GM19372 (cell line): Measurements from ENCODE around the gene ACP1.
"Not testable (repeated sequence)": the region's sequence is repeated elsewhere in the genome, so short reads cannot be mapped to it uniquely, and the experiment has no call there.

ENCODE experiments used
- ATAC-seq: cut with Tn5 transposase; IDR thresholded peaks from one replicate; pipeline ENCODE4 v1.9.1; 2021; ENCODE audit warnings: mild to moderate bottlenecking, low read depth, moderate library complexity; ENCODE audit not compliant: unreplicated experiment

Gene ACP1

DNA sequence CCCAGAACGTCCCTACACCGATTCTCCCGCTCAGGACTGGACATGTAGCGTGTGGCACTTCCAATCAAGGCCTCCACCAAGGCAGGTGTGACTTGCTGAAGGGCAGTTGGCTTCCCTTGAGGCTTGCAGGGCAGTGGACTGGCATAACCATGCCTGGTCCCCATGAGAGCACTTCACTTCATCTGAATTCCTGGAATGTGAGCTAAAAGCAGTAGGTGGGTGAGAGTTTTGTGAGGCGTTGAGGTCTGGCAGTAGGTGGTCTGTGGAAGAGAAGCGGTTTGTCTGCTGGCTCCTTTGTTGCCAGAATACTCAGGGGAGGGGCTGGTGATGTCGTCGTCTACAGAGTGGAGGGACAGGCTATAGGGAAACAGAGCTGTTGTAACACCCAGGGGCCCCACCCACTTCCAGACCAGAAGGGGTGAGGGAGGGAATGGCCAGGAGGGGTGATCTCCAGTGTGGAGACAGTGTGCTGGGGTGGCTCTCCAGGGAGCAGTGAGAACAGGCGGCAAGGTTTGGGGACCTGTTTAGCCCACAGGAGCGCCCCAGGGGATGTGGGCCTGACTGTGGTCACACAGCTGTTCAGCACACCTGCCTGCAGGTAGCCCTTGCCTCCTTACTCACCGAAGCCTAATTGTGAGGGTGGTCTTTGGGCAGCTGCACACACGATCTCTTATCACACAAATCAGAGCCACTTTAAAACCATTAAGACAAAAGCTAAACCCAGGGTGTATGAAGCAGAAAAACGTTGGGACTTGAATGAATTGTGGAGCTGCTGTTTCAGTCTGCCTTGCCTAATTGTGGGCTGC is 44.6 kb downstream of the ACP1 start:
- ATAC-seq, result no peak

DNA sequence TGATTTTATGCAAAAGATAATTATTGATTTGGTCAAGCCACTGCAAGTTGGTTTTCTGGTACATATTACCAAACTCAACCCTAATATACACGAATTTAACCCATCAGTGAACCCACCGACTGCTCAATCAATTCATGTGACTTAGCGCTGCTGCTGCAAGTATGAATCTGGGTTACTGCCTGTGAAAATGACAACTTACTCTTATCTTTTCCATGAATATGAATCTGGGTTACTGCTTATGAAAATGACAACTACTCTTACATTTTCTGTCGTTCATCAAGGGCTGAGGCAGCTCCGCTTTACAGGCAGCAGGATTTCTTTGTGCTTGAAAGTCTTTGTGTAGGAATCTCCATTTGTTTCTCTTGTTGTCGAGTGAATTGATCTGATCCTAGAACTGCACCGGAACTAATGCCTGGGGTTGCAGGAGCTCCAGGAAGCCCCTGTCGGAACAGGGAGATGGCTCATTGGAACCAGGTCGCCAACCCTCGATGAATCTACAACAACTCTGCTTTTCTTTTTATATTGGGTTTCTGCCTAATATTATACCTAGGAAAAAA is 45.3 kb downstream of the ACP1 start:
- no peak for ATAC-seq

DNA sequence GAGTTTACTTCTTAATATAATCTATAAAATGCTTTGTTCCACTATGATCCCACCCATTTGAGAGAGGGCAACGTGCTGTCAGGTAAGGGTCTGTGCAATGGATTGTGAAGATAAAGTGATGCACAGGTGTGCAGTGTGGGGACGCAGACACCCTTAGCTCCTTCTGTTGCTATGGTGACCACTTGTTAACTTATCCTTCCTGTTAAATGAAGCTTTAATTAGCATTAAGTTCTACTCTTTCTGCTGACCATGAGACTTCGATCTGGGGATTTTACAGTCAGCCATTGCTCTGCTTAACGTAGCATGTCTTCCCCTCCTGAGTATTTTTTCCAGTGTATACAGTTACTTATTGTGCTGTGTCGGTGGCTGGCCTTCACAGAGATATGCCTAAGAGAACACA is 46.2 kb downstream of the ACP1 start:
- no peak for ATAC-seq

DNA sequence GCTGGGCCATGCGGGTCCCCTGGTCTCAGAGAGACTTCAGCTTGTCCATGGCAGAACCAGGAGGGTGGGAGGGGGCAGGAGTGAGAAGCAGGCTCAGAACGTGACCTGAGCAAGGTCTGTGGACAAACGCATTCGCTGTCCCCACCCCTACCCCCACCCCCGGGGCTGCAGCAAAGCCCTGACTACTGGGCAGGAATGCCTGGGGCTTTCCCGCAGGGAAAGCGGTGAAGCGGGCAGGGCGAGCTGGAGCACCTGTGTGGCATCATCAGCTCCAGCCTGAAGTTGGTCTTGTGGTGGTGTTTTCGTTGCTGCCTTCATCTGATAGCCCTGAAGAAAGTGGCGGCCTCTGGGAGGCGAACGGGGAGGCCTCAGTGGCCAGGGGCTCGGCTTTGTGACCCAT is 49.2 kb downstream of the ACP1 start:
- ATAC-seq, result no peak

DNA sequence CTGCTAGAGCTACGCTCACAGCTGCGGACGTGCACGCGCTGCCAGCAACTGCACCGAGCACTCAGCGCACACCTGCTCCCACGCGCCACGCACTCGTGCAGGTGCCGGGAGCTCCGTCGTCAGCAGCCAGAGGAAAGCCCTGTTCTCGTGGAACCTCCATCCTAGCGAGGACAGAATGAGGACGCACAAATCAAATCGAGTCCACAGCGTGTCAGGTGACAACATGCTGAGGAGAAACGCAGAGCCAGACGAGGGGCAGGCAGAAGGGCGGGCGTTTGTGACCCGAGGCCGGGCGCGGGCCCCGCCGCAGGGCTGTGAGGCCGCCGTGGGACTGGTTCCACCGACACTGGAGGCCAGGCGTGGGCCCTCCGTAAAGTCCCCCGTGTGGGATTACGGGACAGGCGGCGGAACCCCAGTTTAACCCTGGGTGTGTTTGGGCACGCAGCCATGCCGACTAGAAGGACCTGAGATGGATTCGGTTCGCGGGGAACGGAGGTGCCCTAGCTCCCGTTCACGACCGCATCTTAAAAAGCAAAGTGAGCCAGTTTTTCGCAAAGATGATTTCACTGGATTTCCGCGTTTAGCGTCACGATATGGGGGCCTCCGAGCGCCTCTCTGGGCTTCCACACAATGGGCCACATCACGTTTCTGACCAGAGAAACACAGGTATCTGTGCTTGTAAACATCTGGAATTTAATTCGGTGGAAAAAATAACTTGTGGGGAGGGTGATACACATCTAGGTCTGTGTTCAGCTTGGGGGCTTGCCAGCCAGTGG is 50.0 kb downstream of the ACP1 start:
- ATAC-seq, result no peak

DNA sequence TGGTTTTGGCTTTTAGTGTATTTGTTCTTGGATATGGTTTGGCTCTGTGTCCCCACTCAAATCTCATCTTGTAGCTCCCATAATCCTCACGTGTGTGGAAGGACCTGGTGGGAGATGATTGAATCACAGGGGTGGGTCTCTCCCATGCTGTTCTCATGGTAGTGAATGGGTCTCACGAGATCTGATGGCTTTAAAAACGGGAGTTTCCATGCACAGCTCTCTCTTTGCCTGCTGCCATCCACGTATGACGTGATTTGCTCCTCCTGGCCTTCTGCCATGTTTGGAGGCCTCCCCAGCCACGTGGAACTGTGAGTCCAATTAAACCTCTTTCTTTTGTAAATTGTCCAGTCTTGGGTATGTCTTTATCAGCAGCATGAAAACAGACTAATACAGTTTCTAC is 51.2 kb downstream of the ACP1 start:
- ATAC-seq, result not testable (repeated sequence)

DNA sequence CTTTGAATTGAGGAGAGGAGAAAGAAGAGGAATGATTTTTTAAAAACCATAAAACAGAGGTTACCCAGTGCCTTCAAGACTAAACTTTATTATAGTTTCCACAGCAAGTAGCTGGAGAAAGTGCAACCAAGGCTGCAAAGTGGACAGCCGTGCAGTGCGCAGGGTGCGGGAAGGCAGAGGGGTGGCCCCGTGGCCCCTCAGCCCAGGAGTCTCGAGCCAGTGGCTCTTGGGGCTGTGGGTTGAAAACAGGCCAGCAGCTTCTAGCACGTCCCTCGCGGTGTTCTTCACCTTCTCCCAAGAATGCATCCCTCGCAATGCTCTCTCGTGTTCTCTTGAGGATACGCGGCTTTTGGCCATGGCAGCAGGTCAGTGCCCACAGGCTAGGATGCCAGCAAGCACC is 51.6 kb downstream of the ACP1 start:
- no peak for ATAC-seq

DNA sequence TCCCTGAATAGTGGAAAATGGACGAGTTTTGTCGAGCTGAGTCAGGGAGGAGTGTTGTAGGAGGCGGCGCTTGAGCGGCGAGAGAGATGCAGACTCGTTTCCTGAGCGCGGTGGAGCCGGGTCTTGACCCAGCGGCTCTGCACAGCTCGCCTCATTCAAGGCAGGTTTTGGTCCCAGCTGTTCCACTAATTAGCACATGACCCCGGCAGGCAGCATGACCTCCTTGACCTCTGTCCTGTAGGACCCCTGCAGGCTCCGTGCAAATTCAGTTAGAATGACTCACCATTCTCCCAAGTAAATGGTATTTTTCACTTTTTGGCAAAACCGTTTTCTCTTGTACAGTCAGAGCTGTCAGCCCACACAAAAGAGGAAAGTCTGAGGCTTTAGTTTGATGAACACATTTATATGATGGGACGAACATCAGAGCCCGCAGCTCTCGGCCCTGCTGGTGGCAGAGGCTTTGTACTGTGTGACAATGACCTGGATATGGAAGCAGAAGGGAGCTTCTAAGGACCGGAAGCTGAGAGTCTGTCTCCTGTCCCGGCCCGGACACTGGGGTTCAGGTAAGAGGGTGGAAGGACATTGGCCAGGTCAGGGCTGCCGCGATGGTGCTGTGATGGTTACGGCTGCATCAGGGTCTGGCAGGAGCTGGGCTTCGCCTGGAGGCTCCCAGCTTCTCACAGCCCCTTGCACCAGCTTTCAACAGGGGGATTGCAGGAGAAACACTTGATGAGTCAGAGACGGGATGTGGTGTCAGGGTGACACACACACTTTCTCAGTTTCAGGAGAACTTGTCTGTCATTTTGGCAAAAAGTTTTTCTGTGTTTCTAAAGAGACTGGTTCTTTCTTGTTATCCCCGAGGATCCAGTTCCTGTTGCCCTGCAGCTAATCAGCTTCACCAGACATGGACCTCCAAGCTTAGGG is 53.0 kb downstream of the ACP1 start:
- no peak for ATAC-seq

DNA sequence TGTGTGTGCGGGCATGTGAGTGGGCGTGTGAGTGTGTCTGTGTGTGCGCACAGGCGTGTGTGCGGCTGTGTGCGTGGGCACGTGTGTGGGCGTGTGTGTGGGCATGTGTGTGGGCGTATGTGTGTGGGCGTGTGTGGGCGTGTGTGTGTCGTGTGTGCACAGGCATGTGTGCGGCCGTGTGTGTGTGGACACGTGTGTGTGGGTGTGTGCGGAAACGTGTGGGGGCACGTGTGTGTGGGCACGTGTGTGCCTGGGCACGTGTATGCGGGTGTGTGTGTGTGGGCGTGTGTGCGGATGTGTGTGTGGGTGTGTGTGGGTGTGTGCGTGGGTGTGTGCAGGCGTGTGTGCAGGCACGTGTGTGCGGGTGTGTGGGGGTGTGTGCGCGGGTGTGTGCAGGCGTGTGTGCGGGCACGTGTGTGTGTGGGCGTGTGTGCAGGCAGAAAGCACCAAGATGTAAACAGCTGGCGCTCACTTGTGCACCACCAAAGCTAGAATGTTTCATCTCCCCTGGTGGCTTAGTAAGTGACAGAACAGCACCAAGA is 54.4 kb downstream of the ACP1 start:
- no peak for ATAC-seq

DNA sequence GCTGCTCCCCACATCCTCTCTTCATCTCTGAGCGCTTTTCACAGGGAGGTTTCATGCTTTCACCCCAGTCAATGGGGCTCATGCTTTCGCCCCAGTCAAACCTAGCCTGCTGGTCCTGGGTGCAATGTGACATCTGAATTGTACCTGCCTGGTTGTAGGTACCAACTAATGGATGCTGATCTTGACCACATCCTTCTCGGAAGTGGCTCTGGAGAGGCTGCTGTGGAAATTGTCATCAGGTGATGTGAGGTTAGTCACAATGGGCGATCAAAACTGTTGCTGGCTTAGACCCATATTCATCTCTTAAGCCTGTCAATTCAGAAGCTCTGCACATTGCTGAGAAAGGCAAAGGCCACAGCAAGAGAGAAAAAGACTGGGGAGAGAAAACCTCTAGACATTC is 55.8 kb downstream of the ACP1 start:
- no peak for ATAC-seq

DNA sequence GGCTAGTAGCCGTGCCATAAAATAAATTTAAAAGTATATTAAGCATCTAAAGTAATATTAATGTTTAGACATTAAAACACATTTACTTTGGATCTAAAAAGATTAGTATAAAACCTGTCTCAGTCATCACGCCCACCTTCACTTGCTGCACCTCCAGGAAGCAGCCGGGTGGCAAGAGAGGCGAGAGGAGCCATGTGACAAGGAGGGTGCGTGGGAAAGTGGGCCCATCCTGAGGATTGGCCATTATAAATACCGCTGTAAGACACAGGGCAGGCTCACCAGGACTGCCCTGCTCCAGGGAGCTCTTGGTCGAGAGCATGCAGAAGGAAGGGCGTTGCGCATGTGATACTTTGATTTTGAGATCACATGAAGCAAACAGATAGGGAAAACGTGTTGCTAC is 57.6 kb downstream of the ACP1 start:
- no peak for ATAC-seq

DNA sequence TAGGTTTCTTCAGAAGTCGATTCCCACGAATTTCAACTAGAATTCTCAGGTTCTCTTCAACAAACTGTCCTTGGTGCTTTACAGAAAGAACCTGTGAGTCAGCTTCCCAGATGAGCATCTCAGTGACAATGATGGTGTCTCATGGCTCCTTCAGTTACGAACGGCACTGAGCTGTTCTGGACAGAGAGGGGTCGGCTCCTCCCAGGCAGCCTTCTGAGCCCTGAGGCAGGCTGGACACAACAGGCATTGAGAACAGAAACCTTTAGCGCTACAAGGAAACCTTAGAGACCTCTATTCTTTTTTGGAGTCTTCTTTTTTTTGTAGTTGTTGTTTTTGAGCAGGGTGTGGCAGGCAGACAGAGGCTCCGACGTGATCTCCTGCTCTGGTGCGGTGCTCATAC is 58.3 kb downstream of the ACP1 start:
- ATAC-seq, result no peak
